ENCODE results near the gene SLC24A3.

The SLC24A3 gene

DNA sequence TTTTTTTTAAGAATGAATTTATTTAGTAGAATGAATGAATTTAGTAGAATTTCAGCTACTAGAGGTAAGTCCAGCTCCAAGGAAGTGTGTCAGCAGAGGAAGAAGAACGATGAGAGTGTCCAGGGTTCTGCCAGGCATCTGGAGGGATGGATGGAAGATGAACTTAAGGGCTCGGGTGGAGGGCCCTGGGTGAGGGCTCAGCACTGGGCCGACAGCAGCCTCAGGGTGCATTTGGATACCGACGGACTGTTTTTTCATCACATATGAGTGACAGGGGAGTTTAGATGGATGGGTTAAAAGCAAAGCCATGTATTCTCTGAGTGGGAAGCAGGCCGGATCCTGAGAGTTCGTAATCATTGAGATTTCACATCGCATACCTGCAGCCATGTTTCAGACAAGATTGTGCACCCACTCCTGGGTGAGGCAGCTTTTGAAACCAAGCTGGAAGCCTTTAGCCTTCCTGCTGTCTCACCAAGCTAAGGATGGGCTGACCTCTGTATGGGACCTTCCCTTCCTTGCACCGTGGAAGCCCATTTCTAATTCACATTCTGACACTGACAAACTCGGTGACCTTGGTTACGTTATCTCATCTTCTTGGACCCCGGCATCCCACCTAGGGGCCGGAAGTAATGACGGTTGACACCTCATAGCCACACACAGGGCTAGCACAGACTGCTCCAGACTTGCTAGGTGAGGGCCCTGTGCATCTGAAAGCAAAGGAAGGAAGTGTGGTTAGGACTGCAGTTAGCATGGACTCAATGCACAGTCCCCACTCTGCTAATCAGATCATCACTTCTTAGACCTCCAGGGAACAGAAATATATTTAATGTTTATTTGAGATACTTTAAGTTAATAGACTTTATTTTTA lies 228.5 kb downstream of the SLC24A3 start:
- no peaks in the 10 kb centered on the region for H3K4me1 ChIP-seq (ENCODE audit: control insufficient read depth, insufficient read depth, low read length)
- H3K27me3 ChIP-seq (ENCODE audit: control insufficient read depth, insufficient read depth, low read length) = no peaks in the 10 kb centered on the region
- H3K4me3 ChIP-seq (ENCODE audit: low read depth, low read length) = no peak overlapping the region
- no peaks in the 10 kb centered on the region for H3K36me3 ChIP-seq (ENCODE audit: control insufficient read depth, insufficient read depth, low read length)
- H3K27ac ChIP-seq (ENCODE audit: low read depth, low read length) = no peak overlapping the region
- H3K9ac ChIP-seq (ENCODE audit: low read length) = no peak overlapping the region
- peaks cover 7% of the 10 kb centered on the region; the same call in 1 of the 2 replicates for H3K9me3 ChIP-seq (ENCODE audit: control insufficient read depth, insufficient read depth, low read depth, low read length)

DNA sequence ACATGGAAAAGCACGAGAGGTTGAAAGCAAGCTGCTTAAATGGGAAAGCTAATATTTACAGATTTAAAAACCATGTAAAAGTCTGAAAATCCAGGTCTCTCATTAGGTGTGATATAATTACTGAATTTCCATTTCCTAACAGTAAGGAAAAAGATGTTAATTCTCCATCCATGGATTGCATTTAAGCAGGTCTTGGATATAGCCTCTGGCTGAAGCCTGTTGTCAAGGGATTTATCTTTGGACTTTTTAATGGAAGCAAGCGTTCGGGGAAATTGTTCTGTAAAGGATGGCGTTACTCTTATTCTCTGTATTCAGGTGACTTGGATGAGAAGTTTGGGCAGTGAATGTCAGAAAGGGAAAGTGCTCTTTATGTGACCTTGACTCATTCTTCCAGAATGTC lies 233.8 kb downstream of the SLC24A3 start:
- Histone ChIP-seq H3K4me1 (ENCODE audit: control insufficient read depth, insufficient read depth, low read length) (no peaks in the 10 kb centered on the region), H3K9ac (ENCODE audit: low read length) (no peak overlapping the region), H3K9me3 (ENCODE audit: control insufficient read depth, insufficient read depth, low read depth, low read length) (peaks cover 7% of the 10 kb centered on the region; the same call in 1 of the 2 replicates), H3K27me3 (ENCODE audit: control insufficient read depth, insufficient read depth, low read length) (no peaks in the 10 kb centered on the region), H3K27ac (ENCODE audit: low read depth, low read length) (no peak overlapping the region), H3K4me3 (ENCODE audit: low read depth, low read length) (no peak overlapping the region), H3K36me3 (ENCODE audit: control insufficient read depth, insufficient read depth, low read length) (no peaks in the 10 kb centered on the region)

DNA sequence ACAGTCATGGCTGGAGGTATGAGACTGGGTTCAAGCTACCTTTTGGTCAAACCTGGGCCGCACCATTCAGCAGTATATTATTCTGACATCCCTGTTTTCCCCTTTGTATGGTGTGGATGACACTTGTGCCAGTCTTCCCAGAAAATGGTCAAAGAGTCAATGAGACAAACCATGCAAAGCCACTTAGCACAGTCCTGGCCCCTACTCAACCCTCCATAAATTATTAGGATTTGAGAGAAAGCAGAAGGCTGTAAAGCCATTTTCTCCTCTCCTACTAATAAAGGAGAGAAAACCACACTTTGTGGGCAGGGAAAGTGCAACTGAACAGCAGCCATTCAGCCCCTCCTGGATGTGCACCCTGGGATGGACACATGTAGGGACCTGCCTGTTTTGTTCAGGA lies 236.2 kb downstream of the SLC24A3 start:
- H3K36me3 ChIP-seq (ENCODE audit: control insufficient read depth, insufficient read depth, low read length) = no peaks in the 10 kb centered on the region
- H3K9ac ChIP-seq (ENCODE audit: low read length) = no peak overlapping the region
- peaks cover 2% of the 10 kb centered on the region; the same call in 1 of the 2 replicates for H3K9me3 ChIP-seq (ENCODE audit: control insufficient read depth, insufficient read depth, low read depth, low read length)
- no peaks in the 10 kb centered on the region for H3K27me3 ChIP-seq (ENCODE audit: control insufficient read depth, insufficient read depth, low read length)
- peaks cover 2% of the 10 kb centered on the region for H3K4me1 ChIP-seq (ENCODE audit: control insufficient read depth, insufficient read depth, low read length)
- H3K4me3 ChIP-seq (ENCODE audit: low read depth, low read length) = no peak overlapping the region
- no peak overlapping the region for H3K27ac ChIP-seq (ENCODE audit: low read depth, low read length)

DNA sequence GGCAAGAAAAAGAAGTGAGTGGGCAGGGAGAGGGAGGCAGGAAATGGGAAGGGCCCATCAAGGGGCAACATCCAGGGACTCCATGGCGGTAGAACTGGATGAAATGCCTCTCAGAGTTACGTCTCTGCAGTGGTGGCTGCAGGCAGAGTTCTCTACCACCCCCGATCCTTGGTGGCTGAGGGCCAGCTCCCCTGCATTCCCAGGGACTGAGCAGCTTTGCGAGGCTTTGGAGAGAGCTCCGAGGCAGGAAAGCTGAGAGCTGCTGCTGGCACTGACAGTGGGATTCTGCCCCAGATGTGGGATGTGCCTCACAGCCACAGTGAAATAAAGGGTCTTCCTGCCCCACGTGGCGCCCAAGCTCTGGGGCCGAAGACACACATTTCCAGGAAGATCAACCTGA lies 236.6 kb downstream of the SLC24A3 start:
- Histone ChIP-seq H3K9ac (ENCODE audit: low read length) (no peak overlapping the region), H3K36me3 (ENCODE audit: control insufficient read depth, insufficient read depth, low read length) (no peaks in the 10 kb centered on the region), H3K4me1 (ENCODE audit: control insufficient read depth, insufficient read depth, low read length) (peaks cover 6% of the 10 kb centered on the region), H3K9me3 (ENCODE audit: control insufficient read depth, insufficient read depth, low read depth, low read length) (no peaks in the 10 kb centered on the region), H3K4me3 (ENCODE audit: low read depth, low read length) (no peak overlapping the region), H3K27ac (ENCODE audit: low read depth, low read length) (no peak overlapping the region), H3K27me3 (ENCODE audit: control insufficient read depth, insufficient read depth, low read length) (no peaks in the 10 kb centered on the region)

DNA sequence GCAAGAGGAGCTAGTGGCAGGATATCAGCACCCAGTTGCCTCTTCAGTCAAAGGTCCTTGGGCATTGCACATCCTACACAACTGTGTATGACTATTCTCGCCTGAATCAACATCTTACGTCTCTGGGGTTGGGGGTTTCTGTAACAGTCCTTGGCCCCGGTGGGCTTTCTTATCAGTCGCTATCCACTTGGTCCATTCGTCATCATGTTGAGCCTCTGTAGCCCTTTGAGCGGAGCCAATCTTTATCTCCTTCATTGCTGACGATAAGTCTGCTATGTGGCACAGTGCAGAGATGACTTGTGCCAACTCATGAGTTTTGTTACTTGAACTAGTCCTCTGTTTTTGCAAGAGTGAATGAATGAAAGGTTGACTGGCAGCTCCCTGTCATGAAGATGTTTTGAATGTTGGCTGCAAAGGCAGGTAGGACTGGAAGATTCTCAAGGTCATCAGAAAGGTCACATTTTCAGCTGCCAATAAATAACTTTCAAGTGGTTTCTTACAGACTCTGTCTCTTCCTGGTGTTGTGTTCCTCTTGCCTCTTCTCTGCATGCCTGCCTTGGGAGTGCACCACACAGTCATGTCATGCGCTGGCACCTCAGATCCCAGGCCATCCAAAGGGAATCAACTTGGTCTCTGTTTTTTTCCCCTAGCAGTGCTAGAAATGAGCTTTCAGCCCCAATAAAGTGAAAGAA lies 238.9 kb downstream of the SLC24A3 start:
- Histone ChIP-seq H3K27ac (ENCODE audit: low read depth, low read length) (no peak overlapping the region), H3K27me3 (ENCODE audit: control insufficient read depth, insufficient read depth, low read length) (no peaks in the 10 kb centered on the region), H3K36me3 (ENCODE audit: control insufficient read depth, insufficient read depth, low read length) (no peaks in the 10 kb centered on the region), H3K9me3 (ENCODE audit: control insufficient read depth, insufficient read depth, low read depth, low read length) (no peaks in the 10 kb centered on the region), H3K4me1 (ENCODE audit: control insufficient read depth, insufficient read depth, low read length) (peaks cover 10% of the 10 kb centered on the region), H3K9ac (ENCODE audit: low read length) (no peak overlapping the region), H3K4me3 (ENCODE audit: low read depth, low read length) (no peak overlapping the region)

DNA sequence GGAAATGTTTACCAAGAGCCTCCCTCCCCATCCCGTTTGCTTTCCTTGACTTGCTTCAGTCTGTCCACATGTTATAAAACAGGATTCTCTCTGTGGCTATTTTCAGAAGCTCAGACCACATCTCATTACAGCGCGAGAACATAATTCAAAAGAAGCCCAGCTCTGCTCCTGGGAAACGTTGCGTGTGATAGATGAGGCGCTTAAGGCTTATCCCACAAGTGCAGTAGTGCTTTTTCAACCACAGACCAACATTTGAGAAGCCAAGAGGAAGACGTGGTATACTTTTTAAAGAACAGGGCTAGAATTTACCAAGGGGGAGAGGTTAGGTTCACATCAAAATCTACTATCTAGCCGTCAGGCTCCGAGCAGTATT lies 239.5 kb downstream of the SLC24A3 start:
- H3K36me3 ChIP-seq (ENCODE audit: control insufficient read depth, insufficient read depth, low read length) = no peaks in the 10 kb centered on the region
- H3K4me3 ChIP-seq (ENCODE audit: low read depth, low read length) = no peak overlapping the region
- no peaks in the 10 kb centered on the region for H3K27me3 ChIP-seq (ENCODE audit: control insufficient read depth, insufficient read depth, low read length)
- no peak overlapping the region for H3K27ac ChIP-seq (ENCODE audit: low read depth, low read length)
- no peak overlapping the region for H3K9ac ChIP-seq (ENCODE audit: low read length)
- H3K9me3 ChIP-seq (ENCODE audit: control insufficient read depth, insufficient read depth, low read depth, low read length) = no peaks in the 10 kb centered on the region
- H3K4me1 ChIP-seq (ENCODE audit: control insufficient read depth, insufficient read depth, low read length) = peaks cover 10% of the 10 kb centered on the region

DNA sequence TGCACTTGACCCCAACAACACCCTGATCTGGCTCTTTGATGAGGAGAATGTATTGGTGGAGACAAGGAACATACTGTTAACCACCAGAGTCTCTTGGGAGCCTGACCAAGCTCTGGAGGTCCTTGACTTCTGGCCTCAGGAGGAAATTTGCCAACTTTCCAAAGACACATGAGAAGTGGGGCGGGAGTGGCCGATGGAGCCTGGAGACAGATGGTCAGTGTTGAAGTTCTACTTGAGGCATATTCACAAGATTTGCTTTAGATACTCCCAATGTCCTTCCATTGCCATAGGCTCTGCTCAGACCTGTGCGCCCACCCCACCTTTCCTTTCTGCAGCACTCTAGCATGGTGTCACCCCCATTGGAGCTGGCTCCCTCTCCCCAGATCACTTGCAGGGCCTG lies 241.0 kb downstream of the SLC24A3 start:
- Histone ChIP-seq H3K9me3 (ENCODE audit: control insufficient read depth, insufficient read depth, low read depth, low read length) (no peaks in the 10 kb centered on the region), H3K27ac (ENCODE audit: low read depth, low read length) (no peak overlapping the region), H3K36me3 (ENCODE audit: control insufficient read depth, insufficient read depth, low read length) (no peaks in the 10 kb centered on the region), H3K9ac (ENCODE audit: low read length) (no peak overlapping the region), H3K27me3 (ENCODE audit: control insufficient read depth, insufficient read depth, low read length) (no peaks in the 10 kb centered on the region), H3K4me3 (ENCODE audit: low read depth, low read length) (no peak overlapping the region), H3K4me1 (ENCODE audit: control insufficient read depth, insufficient read depth, low read length) (peaks cover 10% of the 10 kb centered on the region)

DNA sequence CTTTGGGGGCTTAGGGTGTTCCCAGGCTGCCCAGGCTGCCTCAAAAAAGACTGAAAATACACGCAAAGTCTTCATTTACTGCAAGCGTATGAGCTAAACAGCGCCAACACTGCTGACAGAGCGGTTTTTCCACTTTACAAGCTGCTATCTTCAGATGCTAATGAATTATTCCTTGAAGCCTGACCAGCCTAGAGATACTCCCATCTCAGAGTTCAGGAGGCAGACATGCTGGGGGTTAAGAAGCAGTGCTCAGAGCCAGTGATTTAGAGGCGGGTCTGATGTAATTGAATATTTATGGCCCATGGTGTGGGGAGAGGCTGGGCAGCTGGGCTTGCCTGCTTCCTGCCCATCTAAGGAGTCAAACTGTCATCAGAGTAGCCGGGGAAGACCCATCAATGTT lies 241.4 kb downstream of the SLC24A3 start:
- Histone ChIP-seq H3K9ac (ENCODE audit: low read length) (no peak overlapping the region), H3K36me3 (ENCODE audit: control insufficient read depth, insufficient read depth, low read length) (no peaks in the 10 kb centered on the region), H3K4me1 (ENCODE audit: control insufficient read depth, insufficient read depth, low read length) (peaks cover 10% of the 10 kb centered on the region), H3K4me3 (ENCODE audit: low read depth, low read length) (no peak overlapping the region), H3K9me3 (ENCODE audit: control insufficient read depth, insufficient read depth, low read depth, low read length) (no peaks in the 10 kb centered on the region), H3K27me3 (ENCODE audit: control insufficient read depth, insufficient read depth, low read length) (no peaks in the 10 kb centered on the region), H3K27ac (ENCODE audit: low read depth, low read length) (no peak overlapping the region)

DNA sequence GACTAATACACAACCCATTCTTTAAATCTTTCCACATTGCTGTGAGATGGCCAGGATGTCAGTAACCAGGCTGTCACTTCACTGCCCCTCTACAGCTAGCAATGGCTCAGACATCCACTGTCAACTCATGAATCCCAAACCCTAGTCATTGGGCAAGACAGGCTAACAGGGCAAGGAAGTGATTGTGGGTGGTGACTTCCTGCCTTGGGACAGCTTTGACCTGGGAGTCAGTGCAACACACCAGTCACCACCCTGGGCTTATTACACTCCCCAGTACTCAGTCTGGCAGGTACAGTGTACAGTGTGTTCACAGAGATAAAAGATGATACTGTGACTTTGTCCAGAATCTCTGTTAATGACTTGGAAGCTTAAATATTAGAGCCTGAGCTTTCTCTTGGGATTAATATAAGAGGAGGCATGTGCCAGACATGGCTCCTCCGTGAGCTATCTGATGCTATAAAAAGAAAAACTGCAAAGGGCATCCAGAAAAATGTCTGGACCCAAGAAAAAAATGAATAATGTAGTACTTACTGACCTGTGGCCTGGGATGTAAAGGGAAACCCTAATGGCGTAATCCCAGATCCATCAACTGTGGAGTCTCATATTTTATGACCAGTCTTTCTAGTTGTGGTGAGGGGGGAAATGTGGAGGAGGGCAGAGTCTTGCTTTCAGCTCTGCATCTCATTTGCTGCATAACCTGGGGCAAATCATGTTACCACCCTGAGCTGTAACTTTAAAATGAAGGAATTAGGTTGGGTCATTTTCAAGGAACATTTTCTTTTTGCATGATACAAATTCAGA lies 244.4 kb downstream of the SLC24A3 start:
- Histone ChIP-seq H3K4me3 (ENCODE audit: low read depth, low read length) (no peak overlapping the region), H3K4me1 (ENCODE audit: control insufficient read depth, insufficient read depth, low read length) (peaks cover 10% of the 10 kb centered on the region), H3K9ac (ENCODE audit: low read length) (no peak overlapping the region), H3K36me3 (ENCODE audit: control insufficient read depth, insufficient read depth, low read length) (no peaks in the 10 kb centered on the region), H3K9me3 (ENCODE audit: control insufficient read depth, insufficient read depth, low read depth, low read length) (no peaks in the 10 kb centered on the region), H3K27ac (ENCODE audit: low read depth, low read length) (no peak overlapping the region), H3K27me3 (ENCODE audit: control insufficient read depth, insufficient read depth, low read length) (no peaks in the 10 kb centered on the region)

DNA sequence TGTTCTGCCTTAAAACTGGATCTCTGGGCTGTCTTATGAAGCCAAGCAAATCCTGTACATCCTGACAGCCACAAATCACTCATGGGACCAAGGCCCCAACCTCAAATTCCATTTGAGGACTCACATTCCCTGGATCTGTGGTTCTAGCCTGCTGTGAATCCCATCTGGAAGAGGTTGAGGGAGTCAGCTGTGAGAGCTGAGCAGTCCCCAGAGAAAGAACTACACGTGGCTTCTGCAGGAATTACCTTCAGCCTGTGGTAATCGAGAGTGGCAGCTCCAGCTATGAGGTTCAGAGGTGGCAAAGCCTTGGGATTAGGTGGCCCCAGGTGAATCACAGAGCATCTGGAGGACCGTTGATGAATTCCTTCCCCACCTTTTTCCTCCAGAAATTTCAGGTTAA lies 245.2 kb downstream of the SLC24A3 start:
- Histone ChIP-seq H3K9ac (ENCODE audit: low read length) (no peak overlapping the region), H3K27ac (ENCODE audit: low read depth, low read length) (no peak overlapping the region), H3K9me3 (ENCODE audit: control insufficient read depth, insufficient read depth, low read depth, low read length) (no peaks in the 10 kb centered on the region), H3K27me3 (ENCODE audit: control insufficient read depth, insufficient read depth, low read length) (no peaks in the 10 kb centered on the region), H3K4me1 (ENCODE audit: control insufficient read depth, insufficient read depth, low read length) (peaks cover 10% of the 10 kb centered on the region), H3K36me3 (ENCODE audit: control insufficient read depth, insufficient read depth, low read length) (no peaks in the 10 kb centered on the region), H3K4me3 (ENCODE audit: low read depth, low read length) (no peak overlapping the region)

DNA sequence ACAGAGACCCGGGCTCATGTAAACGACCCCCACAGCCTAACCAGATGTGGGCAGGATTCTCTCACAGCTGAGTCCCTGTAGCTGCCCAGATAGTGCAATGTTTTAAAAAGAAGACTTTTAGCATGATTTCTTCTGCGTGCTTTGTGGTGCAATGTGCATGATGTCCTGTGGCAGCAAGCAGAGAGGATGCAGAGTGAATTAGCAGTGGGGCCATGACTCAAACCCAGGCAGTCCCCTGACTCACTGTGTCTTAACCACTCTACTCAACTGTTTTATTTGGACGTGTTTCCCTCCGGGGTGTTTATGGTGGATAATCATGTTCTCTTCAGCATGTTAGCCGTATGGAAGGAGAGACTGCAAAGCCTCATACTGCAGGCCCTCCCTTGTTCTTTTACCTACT lies 247.9 kb downstream of the SLC24A3 start:
- no peaks in the 10 kb centered on the region for H3K4me1 ChIP-seq (ENCODE audit: control insufficient read depth, insufficient read depth, low read length)
- no peaks in the 10 kb centered on the region for H3K36me3 ChIP-seq (ENCODE audit: control insufficient read depth, insufficient read depth, low read length)
- no peak overlapping the region for H3K27ac ChIP-seq (ENCODE audit: low read depth, low read length)
- no peaks in the 10 kb centered on the region for H3K9me3 ChIP-seq (ENCODE audit: control insufficient read depth, insufficient read depth, low read depth, low read length)
- H3K9ac ChIP-seq (ENCODE audit: low read length) = no peak overlapping the region
- no peak overlapping the region for H3K4me3 ChIP-seq (ENCODE audit: low read depth, low read length)
- no peaks in the 10 kb centered on the region for H3K27me3 ChIP-seq (ENCODE audit: control insufficient read depth, insufficient read depth, low read length)
